Measurements from ENCODE around the gene MEI1.

- no peak for TF ChIP-seq CTCF (IDR thresholded peaks at IDR 0.05; ENCODE audit: low read depth, low read length, missing input control)
- TF ChIP-seq MAX (IDR thresholded peaks at IDR 0.05) = no peak
- no peak for TF ChIP-seq ATF3 (IDR thresholded peaks at IDR 0.05)
- no peak for TF ChIP-seq ZBTB33 (IDR thresholded peaks at IDR 0.05)
- no peak for TF ChIP-seq RAD21 (IDR thresholded peaks at IDR 0.05)
- TF ChIP-seq EGR1 (IDR thresholded peaks at IDR 0.05; ENCODE audit: low read depth in 2 of 2) = no peak
- peak in 1 of 2 donors; percentile 9 for TF ChIP-seq RXRA (IDR thresholded peaks at IDR 0.05)
- TF ChIP-seq JUND (IDR thresholded peaks at IDR 0.05) = no peak
- no peak for TF ChIP-seq REST (IDR thresholded peaks at IDR 0.05)
These were observed 144.0 kb downstream of the MEI1 start for GRCh38 chr22:41842996-41843970.

All from liver (tissue), 3 donors.